Measurements from ENCODE around the gene FAM114A2.

GRCh38 chr5:154002511-154003020, 36.1 kb downstream of the FAM114A2 start:
- no peak for TF ChIP-seq CTCF (IDR thresholded peaks at IDR 0.05)
- no peak for TF ChIP-seq POLR2A (IDR thresholded peaks at IDR 0.05)

All from body of pancreas (tissue), 4 donors.